ENCODE measurements around the gene PRICKLE2.
"Not testable (repeated sequence)": the region's sequence is repeated elsewhere in the genome, so short reads cannot be mapped to it uniquely, and the experiment has no call there.

The PRICKLE2 gene

DNA sequence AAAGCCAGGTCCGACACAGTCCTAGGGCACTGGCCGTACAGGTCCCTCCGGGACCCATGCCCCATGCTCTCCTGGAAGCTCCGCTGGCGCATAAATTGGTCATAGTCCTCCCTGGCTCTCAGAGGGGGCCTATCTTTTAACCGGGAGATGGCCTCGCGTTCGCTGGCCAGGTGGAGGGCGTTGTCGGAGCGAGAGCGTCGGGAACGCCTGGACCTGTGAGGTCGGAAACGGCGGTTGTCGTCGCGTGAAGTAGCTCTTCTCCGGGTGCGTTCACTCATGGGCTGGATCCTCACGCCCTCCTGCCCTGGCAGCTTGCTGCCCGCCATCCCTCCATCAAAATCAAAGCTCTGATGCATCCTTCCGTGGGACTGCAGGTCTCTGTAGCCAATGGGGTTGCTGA lies 126.0 kb downstream of the PRICKLE2 start:
- no peak for DNase-seq (ENCODE audit: low read depth in 2 of 2)

DNA sequence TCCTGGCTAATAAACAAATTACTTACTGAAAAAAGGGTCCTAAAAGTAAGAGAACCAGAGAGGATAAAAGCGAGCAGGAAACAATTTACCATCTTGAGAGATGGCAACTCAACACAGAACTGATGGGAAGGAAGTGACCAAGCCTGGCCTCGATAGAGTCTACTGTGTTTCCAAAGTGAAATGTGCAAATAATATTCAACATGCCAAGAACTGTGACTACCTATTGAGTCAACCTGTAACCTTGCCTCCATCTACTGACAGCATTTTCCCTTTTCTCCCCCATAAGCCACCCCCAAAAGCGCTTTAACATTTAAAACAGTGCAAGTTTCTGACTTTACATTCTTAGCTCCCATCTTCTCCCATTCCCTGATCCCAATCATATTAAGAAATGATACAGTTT lies 126.6 kb downstream of the PRICKLE2 start:
- no peak for DNase-seq (ENCODE audit: low read depth in 2 of 2)

DNA sequence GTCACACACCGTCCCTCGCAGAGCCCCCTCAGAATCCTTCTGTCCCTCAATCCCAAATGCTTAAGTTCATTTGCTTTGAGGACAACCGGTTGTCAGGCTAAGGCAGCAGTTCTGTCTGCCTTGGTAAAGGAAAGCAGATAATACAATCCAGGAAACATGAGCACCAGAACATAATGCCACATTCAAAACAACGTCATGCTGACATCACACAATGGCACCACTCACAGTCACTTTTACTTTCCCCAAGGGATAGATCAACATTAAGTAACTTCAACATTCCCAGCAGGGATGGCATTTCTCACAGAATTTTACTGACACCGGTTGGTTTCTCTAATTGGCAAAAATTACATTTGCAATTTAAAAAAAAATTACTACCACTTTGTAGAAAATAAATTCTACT lies 127.3 kb downstream of the PRICKLE2 start:
- no peak for DNase-seq (ENCODE audit: low read depth in 2 of 2)

DNA sequence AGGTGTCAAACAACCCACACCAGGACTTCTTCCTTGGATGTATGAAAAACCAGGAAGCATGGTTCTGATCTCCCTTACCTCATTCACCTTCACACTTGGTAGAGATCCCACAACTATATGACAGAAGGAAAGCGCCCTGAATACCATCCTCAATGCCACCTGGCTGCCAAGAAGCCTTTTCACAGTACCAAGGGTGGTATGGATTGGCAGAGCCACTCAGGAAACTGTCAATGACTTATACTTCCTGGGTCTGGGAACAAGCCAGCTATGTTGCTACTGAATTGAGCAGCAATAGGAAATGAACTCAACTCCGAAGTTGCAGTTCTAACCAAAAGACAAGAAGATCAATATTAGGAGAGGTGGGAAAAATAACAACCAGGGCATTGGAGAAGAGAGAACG lies 129.5 kb downstream of the PRICKLE2 start:
- DNase-seq (ENCODE audit: low read depth in 2 of 2) = no peak

DNA sequence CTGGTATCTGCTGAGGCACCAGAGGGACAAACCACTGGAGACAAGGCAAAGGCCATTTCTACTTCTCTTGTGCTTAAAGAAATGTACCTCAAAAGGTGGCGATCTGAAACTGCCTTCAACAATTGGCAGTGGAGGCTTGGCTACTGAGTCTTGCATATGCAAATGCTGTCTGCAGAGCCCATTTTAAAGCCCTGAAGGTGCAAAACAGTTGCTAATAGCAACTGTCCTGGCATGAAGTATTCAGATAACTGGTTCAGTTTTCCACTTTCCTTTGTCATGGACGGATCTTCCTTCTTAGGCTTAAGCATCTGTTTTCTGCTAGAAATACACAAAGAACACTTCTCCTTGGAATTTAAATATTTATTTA lies 130.6 kb downstream of the PRICKLE2 start:
- DNase-seq (ENCODE audit: low read depth in 2 of 2) = no peak

DNA sequence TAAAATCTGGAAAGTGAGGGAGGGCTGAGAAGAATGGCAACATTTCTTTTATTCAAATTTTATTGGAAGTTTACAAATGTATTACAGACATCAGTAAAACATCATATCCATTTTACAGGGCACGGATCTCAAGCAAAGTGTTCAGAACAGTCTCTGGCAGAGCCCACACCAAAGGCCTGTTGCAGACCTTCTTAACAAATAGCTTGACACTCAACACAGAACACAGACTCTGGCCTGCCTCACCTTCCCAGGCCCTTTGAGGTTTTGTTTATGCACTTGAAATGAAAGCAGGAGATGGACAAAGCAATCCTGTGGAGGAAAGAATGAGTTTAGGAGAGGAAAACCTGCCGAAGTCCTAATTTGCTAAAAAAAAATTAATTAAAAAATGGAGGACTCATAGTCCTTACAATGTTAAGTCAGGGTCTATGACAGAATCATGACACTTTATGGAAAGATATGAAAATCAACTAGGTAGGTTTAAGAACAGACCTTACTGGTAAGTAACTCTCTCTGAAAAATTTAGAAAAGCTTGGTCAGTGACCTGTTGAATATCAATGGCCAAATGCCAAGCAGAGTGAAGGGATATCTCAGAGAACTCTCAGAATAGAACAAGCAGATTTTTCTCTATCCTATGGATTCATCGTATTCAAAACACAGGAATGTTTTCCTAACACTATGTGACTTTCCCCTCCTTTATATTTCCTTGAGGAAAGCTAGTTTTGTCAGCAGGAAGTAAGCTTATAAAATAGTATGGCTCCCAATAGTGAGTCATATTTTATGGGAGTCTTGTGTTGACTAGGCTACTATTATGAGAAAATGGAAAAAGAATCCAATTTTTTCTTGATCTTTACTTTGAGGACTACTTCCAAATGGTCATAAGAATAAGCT lies 131.2 kb downstream of the PRICKLE2 start:
- DNase-seq (ENCODE audit: low read depth in 2 of 2) = no peak

DNA sequence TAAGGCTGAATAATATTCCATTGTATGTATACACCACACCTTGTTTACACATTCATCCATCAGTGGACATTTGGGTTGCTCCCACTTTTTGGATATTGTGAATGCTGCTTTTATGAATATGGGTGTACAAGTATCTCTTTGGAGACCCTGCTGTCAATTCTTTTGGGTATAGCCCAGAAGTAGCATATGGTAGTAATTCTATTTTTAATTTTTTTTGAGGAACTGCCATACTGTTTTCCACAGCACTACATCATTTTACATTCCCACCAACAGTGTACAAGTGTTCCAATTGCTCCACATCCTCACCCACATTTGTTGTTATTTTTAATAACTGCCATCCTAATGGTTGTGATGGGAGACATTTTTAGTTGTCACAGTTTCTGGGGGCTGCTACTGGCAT lies 132.1 kb downstream of the PRICKLE2 start:
- no peak for DNase-seq (ENCODE audit: low read depth in 2 of 2)

DNA sequence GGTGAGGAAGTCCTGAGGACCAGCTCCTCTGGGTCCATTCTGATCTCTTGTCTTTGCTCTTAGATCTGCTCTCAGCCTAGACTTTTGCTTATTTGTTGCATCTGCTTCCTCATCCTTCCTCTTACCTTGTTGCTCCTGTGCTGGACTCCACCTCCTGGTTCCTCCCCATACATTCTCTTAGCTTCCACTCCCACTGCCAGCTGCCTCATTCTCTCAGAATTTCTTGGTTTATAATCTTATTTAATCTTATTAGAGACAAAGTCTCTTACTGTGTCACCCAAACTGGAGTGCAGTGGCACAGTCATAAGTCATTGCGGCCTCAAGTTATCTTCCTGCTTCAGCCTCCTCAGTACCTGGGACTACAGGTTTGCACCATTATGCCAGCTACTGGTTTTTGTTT lies 133.8 kb downstream of the PRICKLE2 start:
- DNase-seq (ENCODE audit: low read depth in 2 of 2) = no peak

DNA sequence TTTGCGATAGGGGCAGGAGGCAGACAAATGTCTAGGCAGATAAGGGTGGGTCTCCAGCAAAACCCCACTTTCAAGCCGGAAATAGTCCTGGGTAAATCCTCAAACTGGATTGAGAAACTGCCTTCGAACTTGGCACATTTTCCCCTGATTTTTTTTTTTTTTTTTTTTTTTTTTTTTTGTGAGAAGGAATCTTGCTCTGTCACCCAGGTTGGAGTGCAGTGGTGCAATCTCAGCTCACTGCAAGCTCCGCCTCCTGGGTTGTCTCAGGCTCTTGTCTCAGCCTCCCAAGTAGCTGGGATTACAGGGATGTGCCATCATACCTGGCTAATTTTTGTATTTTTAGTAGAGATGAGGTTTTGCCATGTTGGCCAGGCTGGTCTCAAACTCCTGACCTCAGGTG lies 135.9 kb downstream of the PRICKLE2 start:
- DNase-seq (ENCODE audit: low read depth in 2 of 2) = not testable (repeated sequence)

DNA sequence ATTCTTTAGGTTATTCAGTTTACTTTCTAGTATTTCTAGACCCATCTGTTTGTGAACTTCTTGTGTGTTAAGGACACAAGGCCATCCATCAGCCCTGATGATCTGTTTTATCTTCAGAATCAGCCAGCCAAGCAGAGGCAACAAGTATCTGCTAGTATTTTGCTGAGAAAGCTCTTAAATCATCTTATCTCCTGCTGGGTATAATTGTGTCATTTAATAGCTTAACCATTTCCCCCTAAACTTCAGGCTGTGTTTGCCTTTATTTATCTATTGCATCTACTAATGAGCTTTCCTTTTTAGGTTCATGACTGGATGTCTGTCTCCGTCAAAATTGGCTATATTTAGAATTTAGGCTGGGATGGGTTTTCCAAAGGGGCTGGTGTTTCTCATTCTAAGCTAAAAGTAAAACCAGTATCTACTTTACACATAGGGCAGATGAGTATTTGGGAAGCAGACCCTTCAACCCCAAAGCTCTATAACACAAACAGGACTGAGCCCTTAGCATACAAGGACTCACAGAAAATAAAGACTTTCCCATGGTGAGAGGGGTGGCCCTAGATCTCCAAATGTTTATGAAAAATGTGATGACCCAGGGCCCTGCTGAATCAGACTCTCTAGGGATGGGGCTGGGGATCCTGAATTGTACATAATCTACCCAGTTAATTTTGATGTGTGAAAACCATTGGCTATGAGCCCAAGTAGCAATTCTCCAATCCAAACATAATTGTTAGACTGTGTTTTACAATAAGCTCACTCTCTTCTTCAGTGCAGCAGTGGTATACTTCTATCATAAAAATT lies 136.7 kb downstream of the PRICKLE2 start:
- no peak for DNase-seq (ENCODE audit: low read depth in 2 of 2)

DNA sequence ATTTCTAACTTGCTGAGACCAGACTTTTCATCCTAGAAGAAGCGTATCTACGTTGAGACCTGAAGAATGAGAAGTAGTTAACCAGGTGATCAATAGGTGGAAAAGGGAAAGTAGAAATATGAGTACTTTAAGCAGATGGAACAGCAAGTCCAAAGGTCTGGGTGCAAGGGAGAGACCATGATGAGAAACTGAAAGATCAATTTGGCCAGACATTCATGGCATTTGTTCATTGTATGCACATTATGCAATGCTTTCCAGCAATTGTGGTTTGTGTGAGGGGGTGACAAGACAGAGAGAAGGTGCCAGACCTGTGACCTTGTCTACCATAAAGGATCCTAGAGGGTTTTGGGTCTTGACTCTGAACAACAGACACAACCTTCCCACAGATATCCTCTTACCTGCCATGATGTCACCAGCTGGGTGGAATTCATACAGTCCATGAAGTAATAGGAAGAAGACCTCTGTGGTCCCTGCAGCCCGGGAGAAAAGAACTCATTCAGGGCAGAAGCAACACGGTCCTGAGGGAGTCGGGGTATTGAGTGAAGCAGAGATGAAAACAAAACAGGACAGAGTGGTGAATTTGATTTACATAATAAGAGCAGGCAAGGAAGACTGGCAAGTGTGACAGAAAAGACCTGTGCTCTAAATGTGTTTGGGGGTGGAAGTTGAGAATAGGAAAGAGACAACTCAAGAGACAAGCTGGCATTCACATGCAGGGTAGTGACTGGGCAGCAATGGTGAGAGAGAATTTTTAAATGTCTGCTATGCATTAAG lies 138.6 kb downstream of the PRICKLE2 start:
- no peak for DNase-seq (ENCODE audit: low read depth in 2 of 2)

DNA sequence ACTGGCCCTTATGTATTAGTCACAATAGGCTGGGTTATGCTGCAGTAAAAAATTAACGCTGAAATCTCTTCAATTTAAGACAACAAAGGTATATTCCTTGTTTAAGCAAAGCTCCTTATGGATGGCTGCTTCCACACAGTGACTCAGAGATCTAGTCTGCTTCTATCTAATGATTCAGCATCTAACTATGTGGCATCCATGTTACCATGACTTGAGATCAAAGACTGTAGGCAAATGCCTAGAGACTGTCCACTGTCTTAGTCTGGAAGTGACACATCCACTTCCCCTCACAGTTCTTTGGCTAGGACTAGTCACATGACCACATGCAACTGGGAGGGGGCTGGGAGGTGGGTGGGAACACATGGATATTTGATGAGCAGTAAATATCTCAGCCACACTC lies 140.6 kb downstream of the PRICKLE2 start:
- DNase-seq (ENCODE audit: low read depth in 2 of 2) = no peak

DNA sequence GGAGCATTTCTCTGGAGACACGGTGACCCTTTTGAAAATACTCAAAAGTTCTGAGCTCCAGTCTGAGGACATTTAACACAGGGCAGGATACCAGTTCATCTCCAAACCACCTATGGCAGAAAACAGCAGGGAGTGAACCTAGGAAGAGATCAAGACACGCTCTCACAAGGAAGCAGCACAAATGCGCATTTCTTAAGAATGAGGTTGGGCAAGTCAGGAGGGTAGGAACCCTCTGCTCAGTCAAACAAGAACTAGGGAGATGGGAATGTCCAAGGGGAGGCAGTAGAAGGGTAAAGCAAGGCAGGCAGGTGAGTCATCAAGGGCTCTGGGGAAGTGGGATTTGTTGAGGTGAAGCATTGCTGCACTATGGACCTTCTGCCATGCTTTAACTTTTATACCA lies 141.7 kb downstream of the PRICKLE2 start:
- DNase-seq (ENCODE audit: low read depth in 2 of 2) = no peak

DNA sequence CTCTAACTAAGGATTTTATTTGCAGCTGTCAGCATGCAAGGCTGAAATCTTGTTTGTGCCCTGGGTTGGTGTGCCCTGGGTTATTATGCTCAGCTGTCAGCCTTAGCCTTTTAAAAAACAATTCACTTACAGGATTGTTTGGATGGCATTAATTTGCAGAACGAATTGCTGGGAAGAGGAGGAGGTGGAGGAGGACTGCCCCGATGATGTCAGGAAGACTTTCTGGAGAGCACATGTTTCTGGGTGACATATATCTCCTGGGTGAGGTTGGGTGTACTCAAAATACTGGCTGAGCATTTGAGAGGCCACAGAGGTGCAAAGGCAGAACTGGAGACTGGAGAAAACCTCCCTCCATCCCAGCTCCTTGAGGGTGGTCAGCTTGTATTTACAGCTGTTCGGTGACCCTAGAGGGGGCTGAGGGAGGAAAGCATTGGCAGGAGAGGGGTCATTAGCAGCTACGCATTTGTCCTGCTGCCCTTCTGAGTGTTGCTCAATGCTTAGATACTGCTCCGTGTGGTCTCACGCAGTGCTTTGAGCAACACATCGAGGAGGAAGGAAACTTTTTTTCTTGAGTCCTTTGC lies 142.2 kb downstream of the PRICKLE2 start:
- DNase-seq (ENCODE audit: low read depth in 2 of 2) = no peak

DNA sequence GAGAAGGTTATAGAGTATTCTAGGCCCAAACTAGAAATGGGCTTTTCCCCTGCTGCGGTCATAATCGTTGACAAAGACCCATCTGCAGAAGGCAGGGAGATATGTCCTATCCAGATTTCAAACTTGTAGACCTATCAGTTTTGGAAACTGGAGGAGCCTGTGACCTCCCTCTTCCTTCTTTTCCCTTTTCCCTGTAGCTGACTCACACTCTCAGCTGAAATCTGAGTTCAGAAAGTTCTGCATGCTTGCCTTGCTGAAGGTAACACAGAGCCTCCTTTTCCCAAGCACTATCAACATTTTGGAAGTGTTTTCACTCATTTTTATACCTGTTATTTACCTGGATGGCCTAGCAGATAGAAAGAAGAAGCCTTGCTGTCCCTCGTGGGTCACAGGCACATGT lies 142.9 kb downstream of the PRICKLE2 start:
- no peak for DNase-seq (ENCODE audit: low read depth in 2 of 2)

DNA sequence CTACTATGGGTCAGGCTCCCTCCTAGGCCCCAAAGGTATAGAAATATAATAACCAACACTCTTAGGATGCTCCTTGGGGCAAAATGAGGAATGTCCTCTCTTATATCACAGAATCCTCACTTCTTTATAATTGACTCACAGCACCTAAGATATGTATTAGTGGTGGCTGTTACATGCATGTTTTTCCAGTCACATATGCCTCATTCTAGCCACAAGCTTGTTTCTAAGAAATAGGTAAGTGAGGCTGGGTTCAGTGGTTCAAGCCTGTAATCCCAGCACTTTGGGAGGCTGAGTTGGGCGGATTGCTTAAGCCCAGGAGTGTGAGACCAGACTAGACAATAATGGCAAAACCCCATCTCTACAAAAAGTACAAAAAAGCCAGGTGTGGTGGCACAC lies 144.0 kb downstream of the PRICKLE2 start:
- no peak for DNase-seq (ENCODE audit: low read depth in 2 of 2)

DNA sequence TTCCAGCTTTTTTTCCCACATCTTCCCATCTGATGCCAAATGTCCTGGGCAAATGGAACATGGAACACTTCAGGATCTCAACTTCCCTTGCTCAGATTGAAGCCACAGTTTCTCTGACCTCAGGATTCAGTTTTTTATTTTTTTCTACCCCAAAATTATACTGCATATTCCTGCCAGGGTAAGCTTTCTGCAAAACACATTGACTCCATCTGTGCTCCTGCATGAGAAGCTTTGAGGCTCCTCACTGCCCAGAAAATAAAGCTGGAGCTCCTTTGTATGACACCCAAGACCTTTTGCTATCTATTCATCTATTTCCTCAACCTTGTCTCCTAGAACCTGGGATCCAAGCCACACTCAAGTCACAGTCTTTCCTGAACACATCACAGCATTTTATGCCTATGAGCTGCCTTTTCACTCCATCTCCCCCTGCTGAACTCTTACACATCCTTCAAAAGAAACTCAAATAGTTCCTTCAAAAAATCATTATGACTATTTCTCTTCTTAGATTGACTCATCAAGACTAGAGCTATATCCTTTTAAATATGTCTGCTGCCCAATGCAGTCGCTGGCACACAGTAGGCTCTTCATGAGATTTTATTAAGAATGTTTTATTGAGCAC lies 144.5 kb downstream of the PRICKLE2 start:
- DNase-seq (ENCODE audit: low read depth in 2 of 2) = no peak

DNA sequence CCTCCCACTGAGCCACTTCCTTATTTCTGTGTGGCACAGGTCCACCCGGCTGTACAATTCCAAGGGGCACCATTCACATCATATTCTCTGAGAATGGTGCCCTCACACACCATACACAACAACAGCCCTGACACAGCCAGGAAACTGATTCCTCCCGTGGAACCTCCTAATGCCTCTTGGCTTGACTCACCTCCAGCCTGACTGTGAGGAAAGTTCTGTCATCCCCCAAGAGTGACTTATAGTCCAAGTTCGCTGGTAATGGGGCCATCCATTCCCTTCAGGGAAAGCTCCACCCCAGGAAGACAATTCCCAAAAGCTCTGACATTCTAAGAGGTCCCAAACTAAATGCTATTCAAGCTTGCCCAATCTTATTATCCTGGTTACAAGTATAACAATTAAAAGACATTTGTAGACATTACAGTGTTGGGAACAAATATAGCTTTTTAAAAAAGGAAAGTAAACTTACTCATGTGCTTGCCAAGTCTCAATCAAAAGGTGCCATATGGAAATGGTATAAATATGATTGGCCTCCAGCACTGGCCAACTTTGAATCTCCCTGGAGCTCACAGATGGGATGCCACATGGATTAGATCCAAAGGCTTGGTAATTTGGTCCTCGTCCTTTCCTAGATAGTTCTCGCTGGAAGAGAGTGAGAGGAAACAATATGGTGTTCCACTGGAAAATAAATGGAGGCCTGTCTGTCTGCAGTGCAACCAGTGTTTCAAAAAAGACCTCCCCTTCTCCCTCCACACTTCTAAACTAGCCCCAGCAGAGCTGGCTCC lies 145.7 kb downstream of the PRICKLE2 start:
- DNase-seq (ENCODE audit: low read depth in 2 of 2) = no peak

DNA sequence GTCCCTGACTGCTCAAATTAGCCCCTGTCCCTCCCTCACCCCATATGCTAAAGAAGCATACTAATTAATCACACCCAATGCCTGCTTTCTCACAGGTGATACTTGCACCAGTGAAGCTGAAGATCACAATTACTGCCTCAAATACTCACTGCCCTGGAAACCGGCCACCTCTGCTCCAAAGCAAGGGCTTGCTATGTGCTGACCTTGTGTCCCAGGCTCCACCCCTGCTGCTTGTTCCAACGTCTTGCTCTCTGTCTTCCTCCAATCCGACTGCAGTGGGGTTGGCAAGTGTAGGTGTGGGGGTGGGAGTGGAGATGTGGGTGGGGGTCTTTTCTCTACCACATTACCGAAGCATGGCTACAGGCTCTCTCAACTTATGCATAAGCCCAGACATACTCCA lies 146.3 kb downstream of the PRICKLE2 start:
- no peak for DNase-seq (ENCODE audit: low read depth in 2 of 2)

DNA sequence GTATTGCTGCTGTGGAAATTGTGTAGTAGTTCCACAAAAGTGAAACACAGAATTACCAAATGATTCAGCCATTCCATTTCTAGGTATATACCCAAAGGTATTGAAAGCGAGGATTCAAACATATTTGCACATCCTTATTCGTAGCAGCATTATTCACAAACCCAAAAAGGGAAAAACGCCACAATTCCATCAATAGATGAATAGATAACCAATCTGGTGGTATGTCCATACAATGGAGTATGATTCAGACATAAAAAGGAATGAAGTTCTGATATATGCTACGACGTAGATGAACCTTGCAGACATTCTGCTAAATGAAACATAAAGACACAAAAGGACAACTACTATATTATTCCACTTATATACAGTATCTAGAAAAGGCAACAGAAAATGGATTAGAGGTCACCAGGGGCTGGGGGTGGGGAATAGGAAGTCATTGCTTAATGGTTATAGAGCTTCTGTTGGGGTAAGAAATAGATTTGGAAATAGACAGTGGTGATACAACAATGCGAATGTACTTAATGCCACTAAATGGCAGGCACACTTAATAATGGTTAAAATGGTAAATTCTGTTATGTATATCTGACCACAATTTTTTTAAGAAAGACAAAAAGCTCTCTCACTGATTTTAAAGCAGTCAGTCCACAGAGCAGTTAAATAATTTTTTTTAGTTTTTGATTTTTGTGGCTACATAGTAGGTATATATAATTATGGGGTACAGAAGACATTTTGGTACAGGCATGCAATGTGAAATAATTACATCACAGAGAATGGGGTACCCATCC lies 150.2 kb downstream of the PRICKLE2 start:
- no peak for DNase-seq (ENCODE audit: low read depth in 2 of 2)

Measured in stimulated activated CD4-positive, alpha-beta T cell treated with anti-CD3 and anti-CD28 coated beads, Interleukin-4, amount 100 ng/mL, for 48 hours (primary cell).